Astrocyte of the spinal cord (primary cell): ENCODE measurements around the gene PCDHA12.
"Not testable (repeated sequence)": the region's sequence is repeated elsewhere in the genome, so short reads cannot be mapped to it uniquely, and the experiment has no call there.

ENCODE experiments used
- DNase-seq: peaks from one replicate; pipeline ENCODE4 v3.0.0; 2011; ENCODE audit warnings: low read depth, low spot score
- H3K4me3 ChIP-seq: 2 replicates; pipeline ENCODE4 v1.5.1; 2011; ENCODE audit warnings: low read depth, mild to moderate bottlenecking, low read length, moderate library complexity
- CTCF ChIP-seq: IDR thresholded peaks from 2 replicates; pipeline ENCODE4 v1.5.1; 2012; ENCODE audit warnings: low read depth, mild to moderate bottlenecking, low read length, inconsistent platforms
- in situ Hi-C: cut with HindIII; loops from 2 replicates; pipeline ENCODE4 v1.10.0; 2017; ENCODE audit warnings: low sequenced_read_pairs

PCDHA12 gene, protein sequence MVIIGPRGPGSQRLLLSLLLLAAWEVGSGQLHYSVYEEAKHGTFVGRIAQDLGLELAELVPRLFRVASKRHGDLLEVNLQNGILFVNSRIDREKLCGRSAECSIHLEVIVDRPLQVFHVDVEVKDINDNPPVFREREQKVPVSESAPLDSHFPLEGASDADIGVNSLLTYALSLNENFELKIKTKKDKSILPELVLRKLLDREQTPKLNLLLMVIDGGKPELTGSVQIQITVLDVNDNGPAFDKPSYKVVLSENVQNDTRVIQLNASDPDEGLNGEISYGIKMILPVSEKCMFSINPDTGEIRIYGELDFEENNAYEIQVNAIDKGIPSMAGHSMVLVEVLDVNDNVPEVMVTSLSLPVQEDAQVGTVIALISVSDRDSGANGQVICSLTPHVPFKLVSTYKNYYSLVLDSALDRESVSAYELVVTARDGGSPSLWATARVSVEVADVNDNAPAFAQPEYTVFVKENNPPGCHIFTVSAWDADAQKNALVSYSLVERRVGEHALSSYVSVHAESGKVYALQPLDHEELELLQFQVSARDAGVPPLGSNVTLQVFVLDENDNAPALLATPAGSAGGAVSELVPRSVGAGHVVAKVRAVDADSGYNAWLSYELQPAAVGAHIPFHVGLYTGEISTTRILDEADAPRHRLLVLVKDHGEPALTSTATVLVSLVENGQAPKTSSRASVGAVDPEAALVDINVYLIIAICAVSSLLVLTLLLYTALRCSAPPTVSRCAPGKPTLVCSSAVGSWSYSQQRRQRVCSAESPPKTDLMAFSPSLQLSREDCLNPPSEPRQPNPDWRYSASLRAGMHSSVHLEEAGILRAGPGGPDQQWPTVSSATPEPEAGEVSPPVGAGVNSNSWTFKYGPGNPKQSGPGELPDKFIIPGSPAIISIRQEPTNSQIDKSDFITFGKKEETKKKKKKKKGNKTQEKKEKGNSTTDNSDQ

GRCh38 chr5:140875085-140876065 lies at the start of gene PCDHA12:
Gene PCDHA12 (plus strand): TSS chr5:140875308. CDS start chr5:140875473, 165 bp downstream.
- TF ChIP-seq CTCF, result no peak
- in situ Hi-C loops, result no loop called here
- DNase-seq, result no peak
- H3K4me3 ChIP-seq, result no peak within 1 kb of the TSS

DNA sequence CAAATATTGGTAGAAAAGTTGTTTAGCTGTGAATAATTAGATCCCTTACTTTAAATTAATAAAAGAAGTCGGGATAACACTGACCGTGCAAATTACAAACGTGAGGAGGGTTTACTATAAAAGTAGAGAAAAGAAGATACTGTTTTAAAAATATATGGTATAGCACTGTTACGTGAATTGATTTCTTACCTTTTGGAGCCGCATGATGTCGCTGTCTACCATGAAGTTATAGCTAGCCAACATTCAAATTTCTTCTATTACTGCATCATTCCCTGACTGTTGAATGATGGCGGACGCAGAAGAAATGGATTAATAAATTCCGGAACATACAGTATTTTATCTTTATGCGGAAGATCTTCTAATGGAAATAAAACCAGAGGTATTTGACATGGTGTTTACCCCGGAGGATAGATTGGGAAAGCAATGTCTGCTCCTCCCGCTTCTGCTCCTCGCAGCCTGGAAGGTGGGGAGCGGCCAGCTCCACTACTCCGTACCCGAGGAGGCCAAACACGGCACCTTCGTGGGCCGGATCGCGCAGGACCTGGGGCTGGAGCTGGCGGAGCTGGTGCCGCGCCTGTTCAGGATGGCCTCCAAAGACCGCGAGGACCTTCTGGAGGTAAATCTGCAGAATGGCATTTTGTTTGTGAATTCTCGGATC lies 47.3 kb upstream of the PCDHA12 start, which contains the start of gene PCDHA6:
Gene PCDHA6, plus strand, starts transcription at position 257 of the 658 bp plus-strand sequence. Its CDS starts 132 bp downstream, at position 389.
- TF ChIP-seq CTCF, result peak; percentile 1
- in situ Hi-C loops, result no loop called here
- H3K4me3 ChIP-seq, result no peak within 1 kb of the TSS
- DNase-seq, result no peak

- in situ Hi-C loops, result no loop called here
These were observed 46.8 kb upstream of the PCDHA12 start for GRCh38 chr5:140828362-140828737.

GRCh38 chr5:140829511-140830501 lies 45.3 kb upstream of the PCDHA12 start:
- DNase-seq, H3K4me3 ChIP-seq, in situ Hi-C loops: not testable (repeated sequence)

More at GRCh38 chr5:140828362-140828737, 46.8 kb upstream of the PCDHA12 start:
- no peak for DNase-seq
- H3K4me3 ChIP-seq, result no peak overlapping the region
- TF ChIP-seq CTCF, result no peak

GRCh38 chr5:140833993-140834392 lies 41.1 kb upstream of the PCDHA12 start, which contains the start of gene PCDHA7:
Gene PCDHA7 (plus strand): TSS chr5:140834269. CDS start chr5:140834384, 115 bp downstream.
- no peak within 1 kb of the TSS for H3K4me3 ChIP-seq
- TF ChIP-seq CTCF, result no peak
- peak; percentile 7 for DNase-seq
- in situ Hi-C loops, result no loop called here

DNA sequence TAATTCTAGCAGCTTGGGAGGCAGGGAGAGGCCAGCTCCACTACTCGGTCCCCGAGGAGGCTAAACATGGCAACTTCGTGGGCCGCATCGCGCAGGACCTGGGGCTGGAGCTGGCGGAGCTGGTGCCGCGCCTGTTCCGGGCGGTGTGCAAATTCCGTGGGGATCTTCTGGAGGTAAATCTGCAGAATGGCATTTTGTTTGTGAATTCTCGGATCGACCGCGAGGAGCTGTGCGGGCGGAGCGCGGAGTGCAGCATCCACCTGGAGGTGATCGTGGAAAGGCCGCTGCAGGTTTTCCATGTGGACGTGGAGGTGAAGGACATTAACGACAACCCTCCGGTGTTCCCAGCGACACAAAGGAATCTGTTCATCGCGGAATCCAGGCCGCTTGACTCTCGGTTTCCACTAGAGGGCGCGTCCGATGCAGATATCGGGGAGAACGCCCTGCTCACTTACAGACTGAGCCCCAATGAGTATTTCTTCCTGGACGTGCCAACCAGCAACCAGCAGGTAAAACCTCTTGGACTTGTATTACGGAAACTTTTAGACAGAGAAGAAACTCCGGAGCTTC lies 40.6 kb upstream of the PCDHA12 start:
- DNase-seq, in situ Hi-C loops, H3K4me3 ChIP-seq: not testable (repeated sequence)
